ENCODE measurements around the gene MUC2.

GRCh38 chr11:1122664-1123002 is 48.0 kb downstream of the MUC2 start:
- TF ChIP-seq CTCF (IDR thresholded peaks at IDR 0.05) (no peak), POLR2A (IDR thresholded peaks at IDR 0.05) (no peak), POLR2AphosphoS5 (IDR thresholded peaks at IDR 0.05) (no peak)

Data from stomach (tissue), 4 donors.